OCI-LY1 (cell line): Measurements from ENCODE around the gene SPATA13.
"Not testable (repeated sequence)": the region's sequence is repeated elsewhere in the genome, so short reads cannot be mapped to it uniquely, and the experiment has no call there.

Source experiments
- H2AFZ ChIP-seq: fragments of 200-600 bp; sonication (generic), shearing (Covaris generic); 2 replicates; pipeline ENCODE4 v1.6.0; 2014; ENCODE audit warnings: antibody characterized with exemption, mild to moderate bottlenecking, low read length
- H3F3A ChIP-seq: fragments of 200-600 bp; sonication (generic), shearing (Covaris generic); 2 replicates; pipeline ENCODE4 v1.6.0; 2014; ENCODE audit warnings: mild to moderate bottlenecking, antibody characterized with exemption, low read length, moderate library complexity; ENCODE audit not compliant: insufficient read depth
- H3K27ac ChIP-seq: fragments of 200-600 bp; sonication (generic); 2 replicates; pipeline ENCODE4 v1.5.1; 2014; ENCODE audit warnings: low read length, mixed run types, mild to moderate bottlenecking, low read depth; ENCODE audit not compliant: poor library complexity, severe bottlenecking
- H3K27me3 ChIP-seq: fragments of 200-600 bp; sonication (generic); 2 replicates; pipeline ENCODE4 v1.6.0; 2014; ENCODE audit warnings: antibody characterized with exemption, mild to moderate bottlenecking, low read length, moderate library complexity; ENCODE audit not compliant: insufficient read depth
- H3K36me3 ChIP-seq: fragments of 200-600 bp; sonication (generic); 2 replicates; pipeline ENCODE4 v1.6.1; 2014; ENCODE audit warnings: mild to moderate bottlenecking, antibody characterized with exemption, low read length, moderate library complexity, mixed read lengths; ENCODE audit not compliant: insufficient read depth
- H3K4me1 ChIP-seq: fragments of 200-600 bp; sonication (generic); 2 replicates; pipeline ENCODE4 v1.5.1; 2014; ENCODE audit warnings: mild to moderate bottlenecking, low read length, moderate library complexity; ENCODE audit not compliant: insufficient read depth, severe bottlenecking
- H3K4me2 ChIP-seq: fragments of 200-600 bp; sonication (generic), shearing (Covaris generic); 2 replicates; pipeline ENCODE4 v1.6.1; 2014; ENCODE audit warnings: low read length
- H3K4me3 ChIP-seq: fragments of 200-600 bp; sonication (generic); 2 replicates; pipeline ENCODE4 v1.5.1; 2014; ENCODE audit warnings: low read length, low read depth, mild to moderate bottlenecking, mixed read lengths; ENCODE audit not compliant: poor library complexity, severe bottlenecking
- H3K79me2 ChIP-seq: fragments of 200-600 bp; shearing (Covaris generic); 2 replicates; pipeline ENCODE4 v1.6.1; 2016; ENCODE audit warnings: mixed run types, low read length, mixed read lengths; ENCODE audit not compliant: insufficient read depth
- H3K9ac ChIP-seq: fragments of 200-600 bp; sonication (generic), shearing (Covaris generic); 2 replicates; pipeline ENCODE4 v1.6.1; 2014; ENCODE audit warnings: mild to moderate bottlenecking, low read length, mixed read lengths
- H3K9me2 ChIP-seq: fragments of 200-600 bp; sonication (generic), shearing (Covaris generic); 2 replicates; pipeline ENCODE4 v1.6.1; 2014; ENCODE audit warnings: low read depth, mild to moderate bottlenecking, low read length, mixed read lengths
- H3K9me3 ChIP-seq: fragments of 200-600 bp; shearing (Covaris generic); 2 replicates; pipeline ENCODE4 v1.6.1; 2014; ENCODE audit warnings: low read length, mixed read lengths
- H4K20me1 ChIP-seq: fragments of 200-600 bp; sonication (generic), shearing (Covaris generic); 2 replicates; pipeline ENCODE4 v1.6.0; 2016; ENCODE audit warnings: mild to moderate bottlenecking, low read length; ENCODE audit not compliant: insufficient read depth
- EZH2 ChIP-seq: fragments of 200-600 bp; sonication (generic), shearing (Covaris generic); IDR thresholded peaks from 2 replicates; pipeline ENCODE4 v1.8.0; 2017; ENCODE audit warnings: borderline replicate concordance, mixed run types, mild to moderate bottlenecking, antibody characterized with exemption, low read length, moderate library complexity, mixed read lengths
- TF ChIP-seq, protein P1 (sequence below): fragments of 200-600 bp; sonication (generic), shearing (Covaris generic); IDR thresholded peaks from 2 replicates; pipeline ENCODE4 v1.5.1; 2017; ENCODE audit warnings: mild to moderate bottlenecking, antibody characterized with exemption, low read length, moderate library complexity, mixed read lengths

SPATA13 gene

GRCh38 chr13:24319641-24320040 lies 159.1 kb downstream of the SPATA13 start:
- H3K4me1 ChIP-seq, H3K27me3 ChIP-seq, H3K4me2 ChIP-seq, H2AFZ ChIP-seq, H3K4me3 ChIP-seq, H3K9me3 ChIP-seq, H3K79me2 ChIP-seq, H3K9ac ChIP-seq, H3K9me2 ChIP-seq, H3K36me3 ChIP-seq, H3F3A ChIP-seq, H3K27ac ChIP-seq, H4K20me1 ChIP-seq: not testable (repeated sequence)

GRCh38 chr13:24321416-24321815 lies 160.9 kb downstream of the SPATA13 start:
- H3K27ac ChIP-seq, H3K9me2 ChIP-seq, H3F3A ChIP-seq, H3K27me3 ChIP-seq, H3K36me3 ChIP-seq, H3K4me3 ChIP-seq, H3K4me1 ChIP-seq, H2AFZ ChIP-seq, H3K79me2 ChIP-seq, H4K20me1 ChIP-seq, H3K4me2 ChIP-seq, H3K9me3 ChIP-seq, H3K9ac ChIP-seq: not testable (repeated sequence)

GRCh38 chr13:24322470-24322869 lies 161.9 kb downstream of the SPATA13 start:
- not testable (repeated sequence) for H3K9me2 ChIP-seq, H3K27me3 ChIP-seq, H3K4me2 ChIP-seq, H3K27ac ChIP-seq, H3K4me1 ChIP-seq, H3K4me3 ChIP-seq, H3F3A ChIP-seq, H3K9me3 ChIP-seq, H3K36me3 ChIP-seq, H3K9ac ChIP-seq, H4K20me1 ChIP-seq, H3K79me2 ChIP-seq, H2AFZ ChIP-seq

- no peaks in the 10 kb centered on the region for H3K27me3 ChIP-seq
- no peak overlapping the region for H3K4me2 ChIP-seq
These were observed 162.7 kb downstream of the SPATA13 start for GRCh38 chr13:24323036-24323738.

More at GRCh38 chr13:24323036-24323738, 162.7 kb downstream of the SPATA13 start:
- no peaks in the 10 kb centered on the region for H3K79me2 ChIP-seq
- no peaks in the 10 kb centered on the region for H3F3A ChIP-seq
- TF ChIP-seq EZH2: no peak
- TF ChIP-seq, protein P1, sequence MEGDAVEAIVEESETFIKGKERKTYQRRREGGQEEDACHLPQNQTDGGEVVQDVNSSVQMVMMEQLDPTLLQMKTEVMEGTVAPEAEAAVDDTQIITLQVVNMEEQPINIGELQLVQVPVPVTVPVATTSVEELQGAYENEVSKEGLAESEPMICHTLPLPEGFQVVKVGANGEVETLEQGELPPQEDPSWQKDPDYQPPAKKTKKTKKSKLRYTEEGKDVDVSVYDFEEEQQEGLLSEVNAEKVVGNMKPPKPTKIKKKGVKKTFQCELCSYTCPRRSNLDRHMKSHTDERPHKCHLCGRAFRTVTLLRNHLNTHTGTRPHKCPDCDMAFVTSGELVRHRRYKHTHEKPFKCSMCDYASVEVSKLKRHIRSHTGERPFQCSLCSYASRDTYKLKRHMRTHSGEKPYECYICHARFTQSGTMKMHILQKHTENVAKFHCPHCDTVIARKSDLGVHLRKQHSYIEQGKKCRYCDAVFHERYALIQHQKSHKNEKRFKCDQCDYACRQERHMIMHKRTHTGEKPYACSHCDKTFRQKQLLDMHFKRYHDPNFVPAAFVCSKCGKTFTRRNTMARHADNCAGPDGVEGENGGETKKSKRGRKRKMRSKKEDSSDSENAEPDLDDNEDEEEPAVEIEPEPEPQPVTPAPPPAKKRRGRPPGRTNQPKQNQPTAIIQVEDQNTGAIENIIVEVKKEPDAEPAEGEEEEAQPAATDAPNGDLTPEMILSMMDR: no peak
- no peaks in the 10 kb centered on the region for H3K9me3 ChIP-seq
- no peak overlapping the region for H3K4me3 ChIP-seq
- no peak overlapping the region for H3K9ac ChIP-seq
- no peaks in the 10 kb centered on the region for H4K20me1 ChIP-seq
- no peaks in the 10 kb centered on the region for H3K9me2 ChIP-seq
- no peak overlapping the region for H2AFZ ChIP-seq
- no peak overlapping the region for H3K27ac ChIP-seq
- H3K4me1 ChIP-seq: no peaks in the 10 kb centered on the region
- H3K36me3 ChIP-seq: no peaks in the 10 kb centered on the region
